NB4 (cell line): ENCODE data around the gene ECE1.

Source experiments
- DNase-seq: peaks from one replicate; pipeline ENCODE4 v3.0.0; 2010; ENCODE audit warnings: low read depth
- H3K4me3 ChIP-seq: one replicate; pipeline ENCODE4 v1.5.1; 2011; ENCODE audit warnings: mild to moderate bottlenecking, low read depth, low read length, moderate library complexity
- MYC ChIP-seq: IDR thresholded peaks from 2 replicates; pipeline ENCODE4 v1.6.1; 2011; ENCODE audit warnings: low read depth, low read length
- POLR2A ChIP-seq: IDR thresholded peaks from 2 replicates; pipeline ENCODE4 v1.6.1; 2011; ENCODE audit warnings: mild to moderate bottlenecking; ENCODE audit not compliant: insufficient read length; ENCODE audit errors: extremely low read depth
- TF ChIP-seq, protein P1 (sequence below): IDR thresholded peaks from one replicate; pipeline ENCODE4 v1.5.1; 2012; ENCODE audit warnings: low read depth, low read length
- TF ChIP-seq, protein P2 (sequence below): IDR thresholded peaks from 2 replicates; pipeline ENCODE4 v1.6.1; 2011; ENCODE audit warnings: low read depth, low read length

Gene ECE1

DNA sequence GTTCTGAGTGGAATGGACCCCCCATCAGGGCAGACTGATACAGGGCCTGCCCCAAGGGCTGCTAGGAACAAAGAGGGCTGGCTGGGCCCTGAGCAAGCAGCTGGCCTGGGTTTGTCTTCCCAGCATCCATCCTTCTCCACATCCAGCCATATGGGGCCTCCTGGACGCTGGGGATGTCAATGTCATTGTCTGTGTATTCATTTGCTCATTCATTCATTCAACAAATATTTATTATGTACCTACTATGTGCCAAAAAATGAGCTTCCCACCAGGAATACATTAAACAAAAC is 15.6 kb upstream of the ECE1 start:
- TF ChIP-seq, protein P1, sequence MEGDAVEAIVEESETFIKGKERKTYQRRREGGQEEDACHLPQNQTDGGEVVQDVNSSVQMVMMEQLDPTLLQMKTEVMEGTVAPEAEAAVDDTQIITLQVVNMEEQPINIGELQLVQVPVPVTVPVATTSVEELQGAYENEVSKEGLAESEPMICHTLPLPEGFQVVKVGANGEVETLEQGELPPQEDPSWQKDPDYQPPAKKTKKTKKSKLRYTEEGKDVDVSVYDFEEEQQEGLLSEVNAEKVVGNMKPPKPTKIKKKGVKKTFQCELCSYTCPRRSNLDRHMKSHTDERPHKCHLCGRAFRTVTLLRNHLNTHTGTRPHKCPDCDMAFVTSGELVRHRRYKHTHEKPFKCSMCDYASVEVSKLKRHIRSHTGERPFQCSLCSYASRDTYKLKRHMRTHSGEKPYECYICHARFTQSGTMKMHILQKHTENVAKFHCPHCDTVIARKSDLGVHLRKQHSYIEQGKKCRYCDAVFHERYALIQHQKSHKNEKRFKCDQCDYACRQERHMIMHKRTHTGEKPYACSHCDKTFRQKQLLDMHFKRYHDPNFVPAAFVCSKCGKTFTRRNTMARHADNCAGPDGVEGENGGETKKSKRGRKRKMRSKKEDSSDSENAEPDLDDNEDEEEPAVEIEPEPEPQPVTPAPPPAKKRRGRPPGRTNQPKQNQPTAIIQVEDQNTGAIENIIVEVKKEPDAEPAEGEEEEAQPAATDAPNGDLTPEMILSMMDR = no peak
- TF ChIP-seq, protein P2, sequence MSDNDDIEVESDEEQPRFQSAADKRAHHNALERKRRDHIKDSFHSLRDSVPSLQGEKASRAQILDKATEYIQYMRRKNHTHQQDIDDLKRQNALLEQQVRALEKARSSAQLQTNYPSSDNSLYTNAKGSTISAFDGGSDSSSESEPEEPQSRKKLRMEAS = no peak
- TF ChIP-seq POLR2A (no peak), MYC (no peak)
- no peak overlapping the region for H3K4me3 ChIP-seq
- no peak for DNase-seq

DNA sequence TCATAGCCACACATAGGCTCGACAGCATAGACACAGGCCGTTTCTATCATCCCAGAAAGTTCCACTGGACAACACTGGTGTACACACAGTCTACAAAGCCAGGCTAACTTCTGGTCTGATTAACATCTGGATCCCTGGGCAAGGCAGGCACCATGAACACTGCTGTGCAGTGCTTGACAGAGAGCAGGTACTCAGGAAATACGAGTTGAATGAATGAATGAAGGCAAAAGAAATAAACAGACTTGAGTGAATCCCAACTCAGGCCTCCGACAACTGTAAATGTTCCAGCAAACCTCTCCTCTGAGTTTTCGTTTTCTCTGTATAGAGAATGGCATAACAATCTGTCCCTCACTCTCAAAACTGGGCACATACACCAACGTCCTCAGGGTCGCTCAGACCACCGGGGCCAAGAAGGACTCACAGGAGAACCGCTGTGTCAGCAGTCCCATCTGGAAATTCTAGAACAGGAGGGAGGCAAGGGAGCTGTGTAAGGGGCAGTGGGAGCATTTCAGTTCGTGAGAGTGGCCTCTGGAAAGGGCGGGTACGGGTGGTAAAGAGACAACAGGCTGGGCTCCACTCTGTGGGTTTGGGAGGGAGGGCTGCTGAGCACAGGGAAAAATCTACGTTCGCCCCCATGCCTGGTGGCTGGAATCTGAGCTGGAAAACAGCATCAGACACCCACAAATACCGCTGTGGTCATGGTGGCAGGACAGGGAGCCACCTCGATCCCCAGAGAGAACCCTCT is 15.1 kb upstream of the ECE1 start:
- no peak for TF ChIP-seq POLR2A
- H3K4me3 ChIP-seq = no peak overlapping the region
- no peak for DNase-seq

DNA sequence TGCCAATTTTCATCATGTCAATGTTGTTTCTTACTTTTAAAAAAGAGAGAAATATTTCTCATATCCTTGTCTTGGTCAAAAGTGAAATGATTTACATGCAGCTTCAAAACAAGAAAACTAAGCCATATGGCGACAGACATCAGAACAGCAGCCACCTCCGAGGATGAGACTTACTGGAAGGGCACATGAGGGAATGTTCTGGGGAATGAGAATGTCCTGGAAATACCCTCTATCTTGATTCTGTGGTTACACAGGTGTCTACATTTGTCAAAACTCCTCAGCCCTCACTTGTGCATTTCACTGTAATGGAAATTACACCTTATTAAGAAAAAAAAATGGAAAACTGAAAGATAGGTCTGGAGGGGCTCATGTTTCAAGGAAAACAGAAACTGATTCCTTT is 14.2 kb upstream of the ECE1 start:
- TF ChIP-seq POLR2A (no peak), MYC (no peak)
- TF ChIP-seq, protein P2 = no peak
- TF ChIP-seq, protein P1 = no peak
- no peak overlapping the region for H3K4me3 ChIP-seq
- DNase-seq = no peak

DNA sequence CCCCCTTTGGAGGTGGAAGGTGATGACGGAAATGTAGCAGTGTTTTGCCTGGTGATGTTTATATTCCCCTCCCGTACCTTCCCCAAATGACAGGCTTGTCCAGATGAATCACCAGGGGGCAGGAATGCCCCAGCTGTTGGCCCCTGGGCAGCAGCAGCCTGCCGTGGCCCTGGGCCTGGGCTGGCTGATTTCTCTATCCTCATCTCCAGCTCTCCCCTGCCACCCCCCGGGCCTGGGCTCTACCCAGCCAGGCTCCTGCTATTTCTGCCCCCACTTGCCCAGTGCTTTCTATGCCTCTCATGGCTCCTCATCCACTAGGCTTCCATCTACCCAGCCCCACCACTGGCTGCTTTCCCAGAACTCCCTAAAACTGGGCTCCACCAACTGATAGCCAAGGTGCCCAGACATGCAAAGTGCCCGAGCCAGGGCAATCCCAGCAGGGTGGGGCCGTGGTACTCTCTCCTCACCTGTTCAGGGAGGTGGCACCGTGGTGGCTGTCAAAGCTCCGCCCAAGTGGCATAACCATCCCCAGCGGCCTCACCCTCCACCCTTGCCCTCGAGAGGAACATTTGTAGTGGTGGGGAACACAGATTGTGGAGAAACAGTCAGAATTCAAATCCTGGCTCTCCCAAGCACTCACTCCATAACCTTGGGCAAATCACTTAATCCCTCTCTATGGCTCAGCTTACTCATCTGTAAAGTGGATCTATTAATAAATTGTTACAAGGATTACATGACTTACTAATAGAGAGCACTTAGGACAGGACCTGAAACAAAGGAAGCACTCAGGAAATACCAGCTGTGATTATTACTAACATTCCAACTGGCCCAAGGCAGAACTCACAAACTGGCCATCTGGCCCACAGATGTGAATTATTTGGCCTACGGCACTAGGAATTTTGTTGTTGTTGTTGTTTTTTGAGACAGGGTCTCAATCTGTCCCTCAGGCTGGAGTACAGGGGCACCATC is 12.8 kb upstream of the ECE1 start:
- DNase-seq = no peak
- no peak overlapping the region for H3K4me3 ChIP-seq
- no peak for TF ChIP-seq MYC

DNA sequence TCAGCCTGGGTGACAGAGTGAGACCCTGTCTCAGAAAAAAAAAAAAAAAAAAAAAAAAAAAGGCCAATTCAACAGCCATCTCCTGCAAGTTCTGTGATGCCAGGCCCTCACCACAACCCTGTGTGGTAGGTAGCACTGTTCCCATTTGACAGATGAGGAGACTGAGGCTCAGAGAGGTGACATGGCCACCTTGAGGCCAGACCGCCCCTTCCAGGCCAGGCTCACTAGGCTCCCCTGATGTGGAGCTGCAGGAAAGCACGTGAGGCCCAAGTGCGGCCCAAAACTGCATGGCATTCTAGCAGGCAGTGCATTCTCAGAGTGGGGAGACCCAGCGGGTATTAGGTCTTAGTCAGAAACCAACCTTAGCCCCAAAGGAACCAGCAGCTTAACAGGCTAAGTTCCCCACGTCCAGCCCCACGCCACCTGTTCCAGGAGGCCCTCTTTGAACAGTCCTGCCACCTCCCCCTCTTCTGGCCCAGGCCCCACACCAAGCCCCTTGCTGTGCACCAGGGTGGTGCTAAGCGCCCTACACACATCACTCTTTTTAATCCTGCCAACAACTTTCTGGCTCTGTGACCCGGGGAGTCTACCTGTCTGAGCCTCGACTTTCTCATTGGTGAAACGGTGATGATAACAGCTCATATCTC is 11.7 kb upstream of the ECE1 start:
- no peak for DNase-seq

DNA sequence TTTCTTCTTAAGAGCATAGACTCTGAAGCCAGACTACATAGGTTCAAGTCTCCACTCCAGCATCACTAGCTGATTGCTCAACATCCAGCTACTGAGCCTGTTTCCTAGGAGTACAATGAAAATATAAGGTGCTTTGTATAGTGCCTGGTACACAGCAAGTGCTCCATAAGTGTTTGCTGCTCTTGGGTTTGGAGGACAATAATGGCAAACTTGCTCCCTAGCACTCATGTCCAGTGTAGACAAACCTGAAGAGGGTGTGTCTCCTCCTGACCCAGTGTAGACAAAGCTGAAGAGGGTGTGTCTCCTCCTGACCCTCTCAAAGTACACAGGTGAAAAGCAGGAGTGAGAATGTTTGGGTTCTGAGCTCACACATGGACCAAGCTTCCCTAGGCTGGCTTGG is 10.5 kb upstream of the ECE1 start:
- TF ChIP-seq, protein P1 = no peak
- no peak for TF ChIP-seq MYC
- TF ChIP-seq, protein P2 = no peak
- no peak for DNase-seq
- no peak overlapping the region for H3K4me3 ChIP-seq

More for the DNA sequence above, 11.7 kb upstream of the ECE1 start:
- H3K4me3 ChIP-seq = no peak overlapping the region
- TF ChIP-seq, protein P1 = no peak
- TF ChIP-seq MYC (no peak), POLR2A (no peak)
- TF ChIP-seq, protein P2 = no peak
